SK-N-SH (cell line): ENCODE measurements around the gene PFKFB2. TPM values are rescaled to one million over a fixed set of nuclear protein-coding genes. Genes with fewer than 3 reads are reported as not detected.

Source experiments
- CTCF ChIA-PET: fragments of 300-600, 350-600 bp; formaldehyde crosslinking; extraction: SDS; loops from one replicate; lab custom pipeline; 2021; lab: Yijun Ruan, JAX
- POLR2A ChIA-PET: fragments of 350-600 bp; sonication (Branson Sonifier 250); formaldehyde crosslinking; extraction: SDS; loops from one replicate; lab custom pipeline; 2020; ENCODE audit warnings: antibody characterized with exemption, inconsistent platforms; lab: Yijun Ruan, JAX
- DNase-seq: peaks from one replicate; pipeline ENCODE4 v3.0.0; 2012
- H2AFZ ChIP-seq: fragments of 200-600 bp; sonication (generic); 2 replicates; pipeline ENCODE4 v1.8.1; 2016; ENCODE audit warnings: antibody characterized with exemption, mild to moderate bottlenecking, low read depth
- H3F3A ChIP-seq: fragments of 200-600 bp; sonication (generic); replicated peaks from 2 replicates; pipeline ENCODE3; 2016; ENCODE audit warnings: antibody characterized with exemption, mild to moderate bottlenecking; ENCODE audit not compliant: insufficient read depth
- H3K27ac ChIP-seq, 2 experiments: fragments of 200-500 bp in 1 of 2; fragments of 200-600 bp in 1 of 2; sonication (Bioruptor generic) in 1 of 2; sonication (generic), shearing (Covaris generic) in 1 of 2; 2 replicates each; pipeline versions ENCODE4 v1.5.1 to v1.6.1; 2014 to 2016; ENCODE audit warnings: low read depth in 2 of 2, inconsistent platforms in 1 of 2, low read length in 1 of 2, mild to moderate bottlenecking in 1 of 2, mixed read lengths in 1 of 2
- H3K27me3 ChIP-seq: fragments of 200-600 bp; sonication (generic), shearing (Covaris generic); 2 replicates; pipeline ENCODE4 v1.6.1; 2016; ENCODE audit warnings: mixed run types; ENCODE audit not compliant: insufficient read depth
- H3K36me3 ChIP-seq, 2 experiments: fragments of 200-500 bp in 1 of 2; fragments of 200-600 bp in 1 of 2; sonication (Bioruptor generic) in 1 of 2; sonication (generic) in 1 of 2; replicated peaks in 1 of 2; 2 replicates each; pipeline versions ENCODE3 to v1.5.1; 2014 to 2016; ENCODE audit warnings: low read length in 1 of 2, mild to moderate bottlenecking in 1 of 2; ENCODE audit not compliant: insufficient read depth in 2 of 2, control insufficient read depth in 1 of 2
- H3K4me1 ChIP-seq, 2 experiments: fragments of 200-500 bp in 1 of 2; fragments of 200-600 bp in 1 of 2; sonication (Bioruptor generic) in 1 of 2; sonication (generic), shearing (Covaris generic) in 1 of 2; 2 replicates each; pipeline versions ENCODE4 v1.5.1 to v1.6.1; 2014 to 2016; ENCODE audit warnings: low read depth in 1 of 2, low read length in 1 of 2, mixed run types in 1 of 2; ENCODE audit not compliant: insufficient read depth in 2 of 2, control insufficient read depth in 1 of 2
- H3K4me2 ChIP-seq: fragments of 200-600 bp; sonication (generic), shearing (Covaris generic); 2 replicates; pipeline ENCODE4 v1.6.1; 2017; ENCODE audit warnings: mixed run types
- H3K4me3 ChIP-seq, 2 experiments: fragments of 200-500 bp in 1 of 2; fragments of 200-600 bp in 1 of 2; sonication (Bioruptor generic) in 1 of 2; sonication (generic), shearing (Covaris generic) in 1 of 2; 2 replicates each; pipeline versions ENCODE4 v1.5.1 to v1.8.1; 2014 to 2016; ENCODE audit warnings: low read depth in 2 of 2, inconsistent platforms in 1 of 2, low read length in 1 of 2, mild to moderate bottlenecking in 1 of 2, mixed read lengths in 1 of 2, moderate library complexity in 1 of 2
- H3K79me2 ChIP-seq: fragments of 200-600 bp; sonication (generic); 2 replicates; pipeline ENCODE4 v1.8.1; 2017; ENCODE audit warnings: mild to moderate bottlenecking; ENCODE audit not compliant: insufficient read depth
- H3K9ac ChIP-seq: fragments of 200-600 bp; sonication (generic); 2 replicates; pipeline ENCODE4 v1.6.1; 2017; ENCODE audit warnings: mixed run types
- H3K9me2 ChIP-seq: fragments of 200-600 bp; sonication (generic); 2 replicates; pipeline ENCODE4 v1.6.1; 2017; ENCODE audit warnings: mixed run types
- H3K9me3 ChIP-seq: fragments of 200-600 bp; sonication (generic); 2 replicates; pipeline ENCODE4 v1.6.1; 2017; ENCODE audit warnings: mixed run types, mild to moderate bottlenecking, moderate library complexity
- H4K20me1 ChIP-seq: fragments of 200-600 bp; sonication (generic); 2 replicates; pipeline ENCODE4 v1.6.1; 2017; ENCODE audit warnings: mild to moderate bottlenecking, mixed run types; ENCODE audit not compliant: insufficient read depth
- CTCF ChIP-seq: fragments of 200-600 bp; sonication (generic); IDR thresholded peaks from 2 replicates; pipeline ENCODE4 v1.6.1; 2017; ENCODE audit warnings: antibody characterized with exemption, mild to moderate bottlenecking, moderate library complexity
- ELF1 ChIP-seq: IDR thresholded peaks from 2 replicates; pipeline ENCODE4 v1.4.0; 2012
- FOSL2 ChIP-seq: IDR thresholded peaks from 2 replicates; pipeline ENCODE4 v1.4.0; 2012; ENCODE audit warnings: low read depth, mild to moderate bottlenecking, moderate library complexity, borderline replicate concordance
- FOXM1 ChIP-seq: IDR thresholded peaks from 2 replicates; pipeline ENCODE4 v1.4.0; 2012; ENCODE audit warnings: low read depth, mild to moderate bottlenecking
- GABPA ChIP-seq: IDR thresholded peaks from 2 replicates; pipeline ENCODE4 v1.4.0; 2012; ENCODE audit warnings: low read depth, mild to moderate bottlenecking
- GATA2 ChIP-seq: sonication (generic); formaldehyde crosslinking; IDR thresholded peaks from 2 replicates; pipeline ENCODE4 v1.5.0; 2020; ENCODE audit warnings: mild to moderate bottlenecking, missing genetic modification reagents
- JUND ChIP-seq: IDR thresholded peaks from 2 replicates; pipeline ENCODE4 v1.4.0; 2012
- MAX ChIP-seq: IDR thresholded peaks from 2 replicates; pipeline ENCODE4 v1.4.0; 2012; ENCODE audit warnings: low read depth
- MXI1 ChIP-seq: IDR thresholded peaks from 2 replicates; pipeline ENCODE4 v1.6.1; 2012; ENCODE audit warnings: mild to moderate bottlenecking, low read depth, low read length, improper control_type of control experiment
- NFIC ChIP-seq: IDR thresholded peaks from 2 replicates; pipeline ENCODE4 v1.4.0; 2012; ENCODE audit warnings: borderline replicate concordance
- PBX3 ChIP-seq: IDR thresholded peaks from 2 replicates; pipeline ENCODE4; 2012
- POLR2AphosphoS5 ChIP-seq: IDR thresholded peaks from 2 replicates; pipeline ENCODE4 v1.6.1; 2012; ENCODE audit warnings: low read depth, low read length
- REST ChIP-seq: IDR thresholded peaks from 2 replicates; pipeline ENCODE4 v1.6.1; 2012; ENCODE audit warnings: mild to moderate bottlenecking, low read depth, low read length, moderate library complexity
- RFX5 ChIP-seq: IDR thresholded peaks from 2 replicates; pipeline ENCODE4 v1.6.1; 2012; ENCODE audit warnings: mild to moderate bottlenecking, improper control_type of control experiment, low read length
- RXRA ChIP-seq: IDR thresholded peaks from 2 replicates; pipeline ENCODE4 v1.4.0; 2012; ENCODE audit warnings: low read depth, mild to moderate bottlenecking, borderline replicate concordance
- SMC3 ChIP-seq: IDR thresholded peaks from 2 replicates; pipeline ENCODE4 v1.6.1; 2012; ENCODE audit warnings: low read depth, low read length, improper control_type of control experiment
- USF2 ChIP-seq: fragments of 150-350 bp; IDR thresholded peaks from 2 replicates; pipeline ENCODE4 v1.6.1; 2017; ENCODE audit warnings: antibody characterized with exemption, low read length, low read depth, borderline replicate concordance
- YY1 ChIP-seq: IDR thresholded peaks from 2 replicates; pipeline ENCODE4 v1.4.0; 2012; ENCODE audit warnings: low read depth, mild to moderate bottlenecking
- ZBTB33 ChIP-seq: IDR thresholded peaks from 2 replicates; pipeline ENCODE4 v1.4.0; 2012; ENCODE audit warnings: low read depth, borderline replicate concordance
- WGBS: methylation state at CpG from one replicate; pipeline ENCODE4 v1.1.6; 2017; ENCODE audit warnings: low lambda C conversion rate; 5-methylcytosine and 5-hydroxymethylcytosine counted together
- polyA plus RNA-seq, 3 experiments: library from polyadenylated mRNA; depleted of rRNA; stranded (reverse); fragments of >200 nt; gene quantifications; 2 replicates each; pipeline ENCODE4 v1.2.3, GENCODE V29; 2012

PFKFB2 gene
- polyA plus RNA-seq, 1 of the 3 experiments (the other 2 are of a cell fraction): 1.8 TPM

GRCh38 chr1:207006914-207007313, 46.2 kb upstream of the PFKFB2 start:
- Histone ChIP-seq H3K9me3 (no peaks in the 10 kb centered on the region), H3K4me2 (no peak overlapping the region; the same call in 1 of the 2 replicates), H3K4me3 (no peak overlapping the region), H3K4me1 (peaks cover 6 to 10% of the 10 kb centered on the region in 2 experiments; a peak in 2 of 4 replicates), H3F3A (no peaks in the 10 kb centered on the region), H3K9ac (0 out of 2 replicates have a peak overlapping the region, but pooled peaks have one; percentile 26), H2AFZ (peak overlapping the region; percentile 2; the same call in 1 of the 2 replicates), H3K36me3 (no peaks in the 10 kb centered on the region), H4K20me1 (no peaks in the 10 kb centered on the region), H3K79me2 (no peaks in the 10 kb centered on the region), H3K27me3 (no peaks in the 10 kb centered on the region), H3K27ac (peak overlapping the region; percentile 33 to 72; a peak in 2 of 4 replicates), H3K9me2 (no peaks in the 10 kb centered on the region)
- no peak for DNase-seq
- ChIA-PET POLR2A (no interaction called here), CTCF (interaction anchor here (0.6 to 4.3 kb wide), 6 partner anchors 9 to 493 kb away, joined by 3 to 39 read pairs (median 4); no protein-coding TSS in a partner anchor)
- WGBS: 18% methylated on average over 3 of the region's 3 CpGs
- no peak for TF ChIP-seq POLR2AphosphoS5
- no peak for TF ChIP-seq MXI1
- TF ChIP-seq YY1: no peak
- no peak for TF ChIP-seq NFIC
- no peak for TF ChIP-seq ZBTB33
- no peak for TF ChIP-seq CTCF
- no peak for TF ChIP-seq GABPA
- TF ChIP-seq MAX: no peak
- TF ChIP-seq SMC3: no peak
- TF ChIP-seq FOXM1: no peak
- no peak for TF ChIP-seq RFX5
- no peak for TF ChIP-seq PBX3
- no peak for TF ChIP-seq USF2
- no peak for TF ChIP-seq RXRA
- no peak for TF ChIP-seq FOSL2
- no peak for TF ChIP-seq JUND
- TF ChIP-seq REST: no peak
- no peak for TF ChIP-seq ELF1
- no peak for TF ChIP-seq GATA2 (CRISPR knock-in tag)
